Right renal pelvis (tissue), 4 donors: ENCODE results near the gene ENTPD2. TPM values are rescaled to one million over a fixed set of nuclear protein-coding genes. Genes with fewer than 3 reads are reported as not detected.

Source experiments
- DNase-seq, 4 donors: peaks; one replicate each; pipeline ENCODE4 v3.0.0-alpha.2; 2013; ENCODE audit warnings: low read depth in 4 of 4, low spot score in 3 of 4, missing footprints in 1 of 4
- polyA plus RNA-seq, 4 donors: library from polyadenylated mRNA; unstranded; fragments of 120-200 nt; gene quantifications; one replicate each; pipeline ENCODE4 v1.2.1, GENCODE V29; 2013; ENCODE audit not compliant: insufficient read length in 4 of 4

Gene ENTPD2
- polyA plus RNA-seq, 4 donors = 3.4 to 7.4 (median 4.2) TPM

GRCh38 chr9:137032858-137033257 is 21.0 kb downstream of the ENTPD2 start:
- DNase-seq = no peak

GRCh38 chr9:137031904-137032640 is 21.8 kb downstream of the ENTPD2 start, which contains the start of gene FUT7:
TSS of gene FUT7 (minus strand) at chr9:137032088. CDS start at chr9:137031991, 97 bp downstream.
- no peak for DNase-seq

- no peak for DNase-seq
These were observed 23.0 kb downstream of the ENTPD2 start for GRCh38 chr9:137030538-137031527.

- DNase-seq = no peak
These were observed 23.9 kb downstream of the ENTPD2 start for GRCh38 chr9:137030006-137030405.

GRCh38 chr9:137029058-137029936 is 24.6 kb downstream of the ENTPD2 start:
- DNase-seq = no peak

GRCh38 chr9:137028263-137029057 is 25.4 kb downstream of the ENTPD2 start:
- no peak for DNase-seq

GRCh38 chr9:137027369-137028262 is 26.2 kb downstream of the ENTPD2 start, which contains the start of gene ABCA2:
TSS of gene ABCA2 (minus strand) at chr9:137028237. CDS start at chr9:137028140, 97 bp downstream.
- no peak for DNase-seq

- DNase-seq = no peak
These were observed 27.0 kb downstream of the ENTPD2 start for GRCh38 chr9:137026828-137027227.

GRCh38 chr9:137026384-137026783 is 27.5 kb downstream of the ENTPD2 start:
- DNase-seq = no peak

- peak in 3 of 4 donors; percentile 62 to 74 (median 66) for DNase-seq
These were observed 28.3 kb downstream of the ENTPD2 start for GRCh38 chr9:137025517-137025966.

- DNase-seq = no peak
These were observed 30.3 kb downstream of the ENTPD2 start for GRCh38 chr9:137023583-137023991.

GRCh38 chr9:137023157-137023556 is 30.7 kb downstream of the ENTPD2 start:
- no peak for DNase-seq

GRCh38 chr9:137022662-137023008 is 31.2 kb downstream of the ENTPD2 start:
- no peak for DNase-seq

- no peak for DNase-seq
These were observed 31.7 kb downstream of the ENTPD2 start for GRCh38 chr9:137021979-137022661.

- DNase-seq = no peak
These were observed 32.3 kb downstream of the ENTPD2 start for GRCh38 chr9:137021568-137021978.

- no peak for DNase-seq
These were observed 32.9 kb downstream of the ENTPD2 start for GRCh38 chr9:137020771-137021567.
